ENCODE measurements around the gene DEFB129. TPM values are rescaled to one million over a fixed set of nuclear protein-coding genes. Genes with fewer than 3 reads are reported as not detected.
"Not testable (repeated sequence)": the region's sequence is repeated elsewhere in the genome, so short reads cannot be mapped to it uniquely, and the experiment has no call there.

Gene DEFB129
- total RNA-seq, result not detected

GRCh38 chr20:226958-227357 is at the start of gene DEFB129:
Gene DEFB129 (plus strand): TSS chr20:227258. CDS start chr20:227289, 31 bp downstream.
- DNase-seq, result no peak

GRCh38 chr20:184288-184687 is 42.8 kb upstream of the DEFB129 start:
- no peak for DNase-seq

GRCh38 chr20:187733-188132 is 39.3 kb upstream of the DEFB129 start:
- DNase-seq, result no peak

- DNase-seq, result no peak
Observed at GRCh38 chr20:189611-190010, 37.4 kb upstream of the DEFB129 start, which contains the start of gene DEFB128. Gene DEFB128 (minus strand): TSS chr20:189711. CDS start chr20:189623, 88 bp downstream.

- no peak for DNase-seq
Observed at GRCh38 chr20:198225-198624, 28.8 kb upstream of the DEFB129 start.

- DNase-seq, result no peak
Observed at GRCh38 chr20:199996-200395, 27.1 kb upstream of the DEFB129 start.

- not testable (repeated sequence) for DNase-seq
Observed at GRCh38 chr20:203630-204029, 23.4 kb upstream of the DEFB129 start.

GRCh38 chr20:208942-209566 is 18.0 kb upstream of the DEFB129 start:
- no peak for DNase-seq

- no peak for DNase-seq
Observed at GRCh38 chr20:210809-211502, 16.1 kb upstream of the DEFB129 start.

- no peak for DNase-seq
Observed at GRCh38 chr20:214383-214782, 12.7 kb upstream of the DEFB129 start.

- DNase-seq, result no peak
Observed at GRCh38 chr20:215796-216195, 11.3 kb upstream of the DEFB129 start.

GRCh38 chr20:217266-217665 is 9.8 kb upstream of the DEFB129 start:
- no peak for DNase-seq

- DNase-seq, result no peak
Observed at GRCh38 chr20:219290-220115, 7.6 kb upstream of the DEFB129 start.

- DNase-seq, result no peak
Observed at GRCh38 chr20:221258-221830, 5.7 kb upstream of the DEFB129 start.

- not testable (repeated sequence) for DNase-seq
Observed at GRCh38 chr20:225879-226278, 1.2 kb upstream of the DEFB129 start.

GRCh38 chr20:227439-228105 is 514 bp downstream of the DEFB129 start:
- DNase-seq, result no peak

- DNase-seq, result no peak
Observed at GRCh38 chr20:235891-236290, 8.8 kb downstream of the DEFB129 start.

- no peak for DNase-seq
Observed at GRCh38 chr20:237489-237888, 10.4 kb downstream of the DEFB129 start.

- no peak for DNase-seq
Observed at GRCh38 chr20:237929-238328, 10.9 kb downstream of the DEFB129 start.

GRCh38 chr20:242905-243304 is 15.8 kb downstream of the DEFB129 start:
- DNase-seq, result no peak

- DNase-seq, result no peak
Observed at GRCh38 chr20:251354-251753, 24.3 kb downstream of the DEFB129 start.

GRCh38 chr20:252801-253200 is 25.7 kb downstream of the DEFB129 start:
- DNase-seq, result no peak

GRCh38 chr20:253447-253846 is 26.4 kb downstream of the DEFB129 start:
- not testable (repeated sequence) for DNase-seq
